ENCODE data around the gene TPMT.
"Not testable (repeated sequence)": the region's sequence is repeated elsewhere in the genome, so short reads cannot be mapped to it uniquely, and the experiment has no call there.

The TPMT gene

GRCh38 chr6:18155864-18156421 lies 1.1 kb upstream of the TPMT start:
- DNase-seq (ENCODE audit: low read depth in 2 of 2) = peak; percentile 13 to 45

- peak; percentile 96 to 98 for DNase-seq (ENCODE audit: low read depth in 2 of 2)
Measured at GRCh38 chr6:18155150-18155863, 430 bp upstream of the TPMT start, which contains the start of gene KDM1B. TSS of gene KDM1B (plus strand) at chr6:18155422. CDS start at chr6:18159896, 4,474 bp downstream.

- no peak for DNase-seq (ENCODE audit: low read depth in 2 of 2)
Measured at GRCh38 chr6:18153311-18153703, 1.6 kb downstream of the TPMT start.

GRCh38 chr6:18151801-18152200 lies 3.1 kb downstream of the TPMT start:
- no peak for DNase-seq (ENCODE audit: low read depth in 2 of 2)

- DNase-seq (ENCODE audit: low read depth in 2 of 2) = not testable (repeated sequence)
Measured at GRCh38 chr6:18151391-18151790, 3.5 kb downstream of the TPMT start.

- no peak for DNase-seq (ENCODE audit: low read depth in 2 of 2)
Measured at GRCh38 chr6:18148304-18149025, 6.4 kb downstream of the TPMT start.

- DNase-seq (ENCODE audit: low read depth in 2 of 2) = no peak
Measured at GRCh38 chr6:18147616-18148015, 7.3 kb downstream of the TPMT start.

GRCh38 chr6:18147160-18147559 lies 7.7 kb downstream of the TPMT start:
- no peak for DNase-seq (ENCODE audit: low read depth in 2 of 2)

- no peak for DNase-seq (ENCODE audit: low read depth in 2 of 2)
Measured at GRCh38 chr6:18142591-18142861, 12.4 kb downstream of the TPMT start.

GRCh38 chr6:18141805-18142590 lies 12.9 kb downstream of the TPMT start:
- no peak for DNase-seq (ENCODE audit: low read depth in 2 of 2)

- no peak for DNase-seq (ENCODE audit: low read depth in 2 of 2)
Measured at GRCh38 chr6:18139935-18140621, 14.8 kb downstream of the TPMT start.

GRCh38 chr6:18138906-18139305 lies 16.0 kb downstream of the TPMT start:
- no peak for DNase-seq (ENCODE audit: low read depth in 2 of 2)

- no peak for DNase-seq (ENCODE audit: low read depth in 2 of 2)
Measured at GRCh38 chr6:18136260-18136659, 18.6 kb downstream of the TPMT start.

GRCh38 chr6:18135171-18135570 lies 19.7 kb downstream of the TPMT start:
- no peak for DNase-seq (ENCODE audit: low read depth in 2 of 2)

- DNase-seq (ENCODE audit: low read depth in 2 of 2) = no peak
Measured at GRCh38 chr6:18132346-18132745, 22.5 kb downstream of the TPMT start.

- DNase-seq (ENCODE audit: low read depth in 2 of 2) = no peak
Measured at GRCh38 chr6:18126121-18126520, 28.8 kb downstream of the TPMT start.

GRCh38 chr6:18122128-18123093 lies 32.5 kb downstream of the TPMT start, which contains the start of gene NHLRC1:
TSS of gene NHLRC1 (minus strand) at chr6:18122677. CDS start at chr6:18122606, 71 bp downstream.
- DNase-seq (ENCODE audit: low read depth in 2 of 2) = peak; percentile 52 to 68

GRCh38 chr6:18121580-18122127 lies 33.2 kb downstream of the TPMT start:
- DNase-seq (ENCODE audit: low read depth in 2 of 2) = no peak

GRCh38 chr6:18119236-18119635 lies 35.6 kb downstream of the TPMT start:
- no peak for DNase-seq (ENCODE audit: low read depth in 2 of 2)

GRCh38 chr6:18118330-18118729 lies 36.5 kb downstream of the TPMT start:
- no peak for DNase-seq (ENCODE audit: low read depth in 2 of 2)

Data from stimulated activated CD4-positive, alpha-beta T cell treated with anti-CD3 and anti-CD28 coated beads, Interleukin-12 subunit alpha, Interleukin-12 subunit beta, amount 100 ng/mL, for 24 hours (primary cell).